ENCODE results near the gene COL3A1.
A peak's percentile ranks its signal among the peaks of the same experiment; 100 is the strongest.

GRCh38 chr2:188983427-188984064, 9.4 kb downstream of the COL3A1 start:
- peak in 1 of 11 experiments; percentile 17 for TF ChIP-seq CTCF (IDR thresholded peaks at IDR 0.05 in 8 of 11, conservative IDR thresholded peaks at IDR 0.05 in 3 of 11)
- no peak for TF ChIP-seq POLR2A (IDR thresholded peaks at IDR 0.05)
